Fibroblast of pulmonary artery (primary cell): Measurements from ENCODE around the gene KRT17.

ENCODE experiments used
- DNase-seq: peaks from one replicate; pipeline ENCODE4 v3.0.0-alpha.2; 2010; ENCODE audit warnings: low read depth
- H3K4me3 ChIP-seq: replicated peaks from 2 replicates; pipeline ENCODE4 v1.5.1; 2011; ENCODE audit warnings: low read depth, mild to moderate bottlenecking, control low read depth, low read length, moderate library complexity
- TF ChIP-seq, protein P1 (sequence below): IDR thresholded peaks from 2 replicates; pipeline ENCODE4 v1.5.1; 2011; ENCODE audit warnings: mild to moderate bottlenecking, control low read depth, low read length, inconsistent platforms; ENCODE audit errors: missing control alignments

The KRT17 gene

GRCh38 chr17:41653421-41653820 lies 29.0 kb upstream of the KRT17 start:
- DNase-seq = no peak
- TF ChIP-seq, protein P1, sequence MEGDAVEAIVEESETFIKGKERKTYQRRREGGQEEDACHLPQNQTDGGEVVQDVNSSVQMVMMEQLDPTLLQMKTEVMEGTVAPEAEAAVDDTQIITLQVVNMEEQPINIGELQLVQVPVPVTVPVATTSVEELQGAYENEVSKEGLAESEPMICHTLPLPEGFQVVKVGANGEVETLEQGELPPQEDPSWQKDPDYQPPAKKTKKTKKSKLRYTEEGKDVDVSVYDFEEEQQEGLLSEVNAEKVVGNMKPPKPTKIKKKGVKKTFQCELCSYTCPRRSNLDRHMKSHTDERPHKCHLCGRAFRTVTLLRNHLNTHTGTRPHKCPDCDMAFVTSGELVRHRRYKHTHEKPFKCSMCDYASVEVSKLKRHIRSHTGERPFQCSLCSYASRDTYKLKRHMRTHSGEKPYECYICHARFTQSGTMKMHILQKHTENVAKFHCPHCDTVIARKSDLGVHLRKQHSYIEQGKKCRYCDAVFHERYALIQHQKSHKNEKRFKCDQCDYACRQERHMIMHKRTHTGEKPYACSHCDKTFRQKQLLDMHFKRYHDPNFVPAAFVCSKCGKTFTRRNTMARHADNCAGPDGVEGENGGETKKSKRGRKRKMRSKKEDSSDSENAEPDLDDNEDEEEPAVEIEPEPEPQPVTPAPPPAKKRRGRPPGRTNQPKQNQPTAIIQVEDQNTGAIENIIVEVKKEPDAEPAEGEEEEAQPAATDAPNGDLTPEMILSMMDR = no peak
- no peak overlapping the region for H3K4me3 ChIP-seq

- TF ChIP-seq, protein P1 = no peak
- no peak for DNase-seq
- no peak overlapping the region for H3K4me3 ChIP-seq
Measured at GRCh38 chr17:41652461-41652970, 28.1 kb upstream of the KRT17 start.

DNA sequence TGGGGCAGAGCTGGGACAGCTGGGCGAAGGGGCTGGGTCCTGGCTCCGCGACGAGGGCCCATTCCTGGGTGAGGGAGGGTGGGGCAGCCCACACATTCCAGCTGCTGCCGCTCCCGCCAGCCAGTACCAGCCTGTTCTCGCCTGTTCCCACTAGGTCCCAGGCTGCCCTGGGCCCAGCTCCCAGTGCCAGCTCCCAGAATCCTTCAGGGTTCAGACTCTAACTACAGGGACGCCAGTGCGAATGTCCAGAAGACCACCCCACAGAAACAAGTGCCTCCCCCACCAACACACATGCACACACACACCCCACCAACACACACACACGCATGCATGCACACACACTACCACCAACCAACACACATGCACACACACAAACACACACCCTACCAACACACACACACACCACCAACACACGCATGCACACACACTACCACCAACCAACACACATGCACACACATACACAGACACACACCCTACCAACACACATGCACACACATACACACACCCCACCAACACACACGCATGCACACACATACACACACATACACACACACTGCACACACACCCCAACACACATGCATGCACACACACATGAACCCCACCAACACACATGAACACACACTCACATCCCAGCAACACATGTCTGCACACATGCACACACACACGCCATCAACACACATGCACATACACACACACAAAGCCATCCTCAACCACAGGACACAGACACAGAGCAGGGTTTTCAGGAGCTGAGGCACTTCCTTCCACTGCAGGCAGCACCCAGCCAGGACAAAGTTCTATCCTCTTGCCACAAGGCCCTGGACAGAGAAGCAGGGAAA lies 27.5 kb upstream of the KRT17 start:
- TF ChIP-seq, protein P1 = no peak
- H3K4me3 ChIP-seq = no peak overlapping the region
- DNase-seq = no peak

DNA sequence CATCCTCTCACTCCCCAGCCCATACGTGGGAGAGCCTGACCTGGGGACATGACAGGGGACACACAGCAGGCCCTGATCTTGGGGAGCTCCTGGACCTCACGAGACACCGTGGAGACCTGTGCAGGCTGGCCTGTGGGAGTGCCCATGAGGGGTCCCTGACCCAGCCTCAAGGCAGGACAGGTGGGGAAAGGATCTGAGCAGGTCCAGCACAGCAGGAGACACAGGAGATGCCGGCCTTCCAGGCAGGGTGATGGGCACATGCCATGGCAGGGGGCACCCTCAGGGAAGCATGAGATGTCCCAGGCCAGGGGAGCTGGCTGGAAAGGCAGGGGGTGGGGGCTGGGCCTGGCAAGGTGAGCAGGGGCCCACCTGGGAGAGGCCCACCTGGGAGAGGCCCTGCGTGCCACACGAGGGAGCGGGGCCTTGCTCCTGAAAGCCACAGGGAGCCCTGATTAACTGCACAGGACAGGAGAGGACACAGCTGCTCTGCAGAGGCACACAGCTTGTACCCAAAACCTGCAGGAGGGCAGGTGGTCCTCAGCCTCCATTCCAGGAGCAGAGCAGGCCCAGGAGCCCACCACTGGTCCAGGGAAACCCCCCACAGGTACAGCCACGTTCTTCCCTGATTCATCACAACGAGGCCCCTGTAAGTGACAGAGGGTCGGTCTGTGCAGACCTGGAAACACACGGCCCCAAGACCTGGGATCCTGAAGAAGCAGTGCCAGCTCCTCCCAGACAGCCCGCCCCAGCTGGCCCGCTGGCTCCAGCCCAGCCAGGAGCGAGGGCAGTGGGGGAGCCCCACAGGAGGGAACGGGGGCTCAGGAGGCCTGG lies 26.6 kb upstream of the KRT17 start:
- no peak overlapping the region for H3K4me3 ChIP-seq
- TF ChIP-seq, protein P1 = no peak
- no peak for DNase-seq

- H3K4me3 ChIP-seq = no peak overlapping the region
- DNase-seq = no peak
- TF ChIP-seq, protein P1 = no peak
Measured at GRCh38 chr17:41649923-41650519, 25.6 kb upstream of the KRT17 start.

DNA sequence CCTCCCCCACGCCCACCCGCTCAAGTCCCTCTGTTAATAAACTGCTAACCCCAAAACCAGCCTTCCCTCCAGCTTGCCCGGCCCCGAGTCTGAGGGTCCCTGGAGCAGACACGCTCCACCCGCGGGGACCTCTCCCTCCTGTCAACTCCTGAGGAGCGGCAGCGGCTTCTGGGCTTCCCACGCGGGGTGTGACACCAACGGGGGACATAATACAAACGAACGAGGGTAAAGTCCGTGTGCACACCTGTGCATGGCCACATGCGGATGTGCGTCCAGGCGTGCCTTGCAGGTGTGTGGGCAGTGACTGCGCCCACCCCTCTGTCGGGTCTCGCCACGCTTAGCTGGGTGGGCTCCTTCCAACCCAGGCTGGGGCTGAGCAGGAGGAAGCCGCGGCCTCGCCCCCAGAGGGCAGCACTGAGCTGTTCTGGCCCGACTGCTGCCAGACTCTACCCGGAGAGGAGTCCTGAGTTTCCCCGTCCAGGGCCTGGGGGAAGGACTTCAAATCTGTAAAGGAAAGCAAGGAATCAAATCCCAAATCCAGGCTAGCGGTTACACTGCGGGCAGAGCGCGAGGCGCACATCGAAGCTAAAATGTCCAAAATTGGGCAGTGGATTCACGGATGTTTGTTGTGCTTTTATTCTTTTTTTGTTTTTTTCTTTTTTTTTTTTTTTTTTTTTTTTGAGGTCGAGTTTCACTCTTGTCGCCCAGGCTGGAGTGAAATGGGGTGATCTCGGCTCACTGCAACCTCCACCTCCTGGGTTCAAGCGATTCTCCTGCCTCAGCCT lies 24.2 kb upstream of the KRT17 start:
- DNase-seq = peak; percentile 85
- H3K4me3 ChIP-seq = peak overlapping the region; percentile 36
- TF ChIP-seq, protein P1 = peak; percentile 95
